HUES64 (cell line): ENCODE results near the gene AQP12A.
"Not testable (repeated sequence)": the region's sequence is repeated elsewhere in the genome, so short reads cannot be mapped to it uniquely, and the experiment has no call there.

Source experiments
- H3K27ac ChIP-seq: 2 replicates; pipeline ENCODE4 v1.7.0; 2013; ENCODE audit warnings: low read depth, low read length, inconsistent platforms
- H3K27me3 ChIP-seq: 2 replicates; pipeline ENCODE4 v1.6.1; 2013; ENCODE audit warnings: mild to moderate bottlenecking, low read length; ENCODE audit not compliant: insufficient read depth
- H3K36me3 ChIP-seq: 2 replicates; pipeline ENCODE4 v1.6.1; 2013; ENCODE audit warnings: mild to moderate bottlenecking, low read length; ENCODE audit not compliant: insufficient read depth
- H3K4me1 ChIP-seq: 2 replicates; pipeline ENCODE4 v1.6.1; 2013; ENCODE audit warnings: mild to moderate bottlenecking, low read length, moderate library complexity; ENCODE audit not compliant: insufficient read depth
- H3K4me3 ChIP-seq: 2 replicates; pipeline ENCODE4 v1.5.1; 2013; ENCODE audit warnings: mild to moderate bottlenecking, low read length, moderate library complexity
- H3K9ac ChIP-seq: 2 replicates; pipeline ENCODE4 v1.6.1; 2013; ENCODE audit warnings: mild to moderate bottlenecking, low read depth, low read length
- H3K9me3 ChIP-seq: 2 replicates; pipeline ENCODE4 v1.6.1; 2013; ENCODE audit warnings: low read depth, low read length; ENCODE audit not compliant: insufficient read depth
- WGBS: fragments of 150-250, 120-280 bp; methylation state at CpG from one replicate; pipeline ENCODE4 v1.1.7; 2013; ENCODE audit warnings: missing lambda C conversion rate; 5-methylcytosine and 5-hydroxymethylcytosine counted together

The AQP12A gene

DNA sequence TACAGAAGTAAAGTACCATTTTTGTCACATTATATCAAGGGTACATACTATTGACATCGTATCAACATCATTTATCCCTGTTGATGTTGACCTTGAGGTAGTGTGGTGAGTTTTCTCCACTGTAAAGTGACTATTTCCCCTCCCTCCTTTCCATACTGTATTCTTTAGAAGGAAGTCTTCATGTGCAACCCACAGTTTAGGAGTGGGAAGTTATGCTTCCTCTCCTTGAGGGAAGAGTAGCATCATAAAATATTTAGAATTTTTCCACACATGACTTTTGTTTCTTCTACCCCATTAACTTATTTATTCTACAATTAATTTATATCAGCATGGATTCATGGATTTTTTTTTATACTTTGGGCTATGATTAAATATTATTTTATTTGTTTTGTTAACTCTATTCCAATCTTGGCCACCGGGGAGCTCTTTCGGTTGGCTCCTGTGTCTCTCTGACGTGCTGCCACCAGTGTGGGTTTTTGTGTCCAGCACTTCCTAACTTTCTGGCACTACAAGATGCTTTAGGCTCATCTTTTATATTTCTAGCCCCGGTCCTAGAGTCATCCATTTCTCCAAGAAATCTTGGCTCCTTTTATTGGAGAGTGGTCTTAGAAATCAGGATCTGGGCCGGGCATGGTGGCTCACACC, 28.0 kb upstream of the AQP12A start:
- H3K4me1 ChIP-seq = no peaks in the 10 kb centered on the region
- no peak overlapping the region for H3K9ac ChIP-seq
- peaks cover 10% of the 10 kb centered on the region; the same call in 1 of the 2 replicates for H3K9me3 ChIP-seq
- no peak overlapping the region for H3K27ac ChIP-seq
- H3K36me3 ChIP-seq = no peaks in the 10 kb centered on the region
- 72% methylated on average over 5 of the region's 6 CpGs for whole genome bisulfite sequencing
- H3K27me3 ChIP-seq = peaks cover 12% of the 10 kb centered on the region; the same call in 1 of the 2 replicates
- H3K4me3 ChIP-seq = no peak overlapping the region

DNA sequence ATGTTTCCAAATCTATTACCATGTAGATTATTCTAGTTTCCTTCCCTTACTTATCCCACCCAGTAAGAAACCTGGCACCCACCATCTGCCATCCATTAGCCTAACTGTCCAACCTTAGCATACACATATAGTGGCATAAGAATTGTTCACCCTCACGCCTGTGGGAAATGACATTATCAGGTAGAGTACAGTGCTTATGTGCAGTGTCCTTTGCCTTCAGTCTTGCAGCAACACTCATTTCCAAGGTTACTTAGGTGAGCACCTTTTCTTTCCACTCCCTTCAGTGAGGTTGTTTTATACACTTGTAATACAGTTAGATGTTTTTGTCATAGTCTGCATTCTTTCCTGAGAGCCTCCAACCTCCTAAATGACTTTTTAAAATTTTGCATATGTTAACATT, 27.0 kb upstream of the AQP12A start:
- no peak overlapping the region for H3K4me3 ChIP-seq
- H3K9me3 ChIP-seq = peaks cover 10% of the 10 kb centered on the region; the same call in 1 of the 2 replicates
- 92% methylated on average over 1 of the region's 1 CpG for WGBS
- H3K27ac ChIP-seq = no peak overlapping the region
- no peaks in the 10 kb centered on the region for H3K36me3 ChIP-seq
- no peaks in the 10 kb centered on the region for H3K4me1 ChIP-seq
- H3K9ac ChIP-seq = no peak overlapping the region
- peaks cover 12% of the 10 kb centered on the region; the same call in 1 of the 2 replicates for H3K27me3 ChIP-seq

DNA sequence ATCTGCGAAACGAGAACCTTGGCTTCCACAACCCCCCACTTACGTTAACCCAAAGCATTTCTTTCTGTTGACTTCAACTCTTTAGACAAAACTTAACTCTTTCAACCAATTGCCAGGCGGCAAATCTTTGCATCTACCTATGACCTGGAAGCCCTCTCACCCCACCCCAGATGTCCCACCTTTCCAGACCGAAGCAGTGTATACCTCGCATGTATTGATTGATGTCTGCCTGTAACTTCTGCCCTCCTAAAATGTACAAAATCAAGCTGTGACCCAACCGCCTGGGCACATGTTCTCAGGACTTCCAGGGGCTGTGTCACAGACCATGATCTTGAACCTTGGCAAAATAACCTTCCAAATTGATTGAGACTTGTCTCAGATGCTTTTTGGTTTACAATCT, 21.3 kb upstream of the AQP12A start:
- Histone ChIP-seq H3K9me3 (0 out of 2 replicates have a peak, but pooled peaks cover 2% of the 10 kb centered on the region), H3K4me3 (no peak overlapping the region), H3K36me3 (no peaks in the 10 kb centered on the region), H3K9ac (no peak overlapping the region), H3K4me1 (no peaks in the 10 kb centered on the region), H3K27ac (no peak overlapping the region), H3K27me3 (peaks cover 30% of the 10 kb centered on the region)
- WGBS = 88% methylated on average over 7 of the region's 7 CpGs

DNA sequence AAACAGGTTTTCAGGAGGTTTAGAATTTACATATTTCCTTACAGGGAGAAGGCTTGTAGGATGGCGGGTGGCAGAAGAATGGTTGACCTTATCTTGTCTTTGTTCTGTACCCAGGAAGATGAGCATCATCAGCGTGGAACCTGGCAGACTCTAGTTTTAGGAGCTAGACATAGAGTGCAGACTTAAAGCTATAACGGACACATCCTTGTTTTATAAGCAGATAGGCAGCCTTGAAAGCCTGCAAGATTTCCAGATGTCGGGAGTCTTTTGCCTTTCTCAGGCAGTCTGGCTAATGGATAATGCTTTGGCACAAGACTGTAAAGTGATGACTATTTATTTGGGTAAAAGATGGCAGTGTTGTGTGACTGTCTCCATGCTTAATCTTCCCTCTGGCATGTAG, 20.7 kb upstream of the AQP12A start:
- Histone ChIP-seq H3K27me3 (peaks cover 30% of the 10 kb centered on the region), H3K9me3 (0 out of 2 replicates have a peak, but pooled peaks cover 2% of the 10 kb centered on the region), H3K27ac (no peak overlapping the region), H3K4me3 (no peak overlapping the region), H3K4me1 (no peaks in the 10 kb centered on the region), H3K36me3 (no peaks in the 10 kb centered on the region), H3K9ac (no peak overlapping the region)
- 94% methylated on average over 4 of the region's 4 CpGs for whole genome bisulfite sequencing

DNA sequence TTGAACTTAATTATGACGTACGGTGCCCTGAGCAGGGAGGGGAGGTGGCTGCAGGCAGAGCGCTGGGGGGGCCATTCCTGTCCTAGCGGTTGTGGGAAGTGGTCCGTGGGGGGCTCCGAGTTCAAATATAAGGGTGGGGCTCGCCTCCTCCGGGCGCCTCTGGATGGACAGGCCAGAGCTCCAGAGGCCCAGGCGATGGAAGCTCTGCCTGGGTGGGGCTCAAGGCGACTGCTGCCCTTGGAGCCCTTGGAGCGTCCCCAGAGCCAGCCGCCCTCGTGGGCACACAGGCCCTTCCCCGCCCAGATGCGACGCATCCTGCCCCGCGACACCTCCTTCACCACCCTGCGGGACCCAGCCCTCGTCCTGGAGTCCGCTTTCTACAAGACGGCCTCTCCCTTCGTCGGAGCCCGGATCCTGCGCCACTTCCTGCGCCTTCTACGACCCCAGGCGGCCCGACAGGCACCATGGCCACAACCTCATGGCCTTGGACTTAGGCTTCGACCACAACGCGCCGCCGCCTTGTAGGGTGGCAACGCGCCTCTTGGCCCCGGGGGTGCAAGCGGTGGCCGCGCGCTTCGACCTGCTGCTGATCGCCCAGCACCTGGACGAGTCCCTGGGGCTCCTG, 19.5 kb upstream of the AQP12A start:
- Histone ChIP-seq H3K4me3 (0 out of 2 replicates have a peak overlapping the region, but pooled peaks have one; percentile 14), H3K27ac (no peak overlapping the region), H3K9ac (no peak overlapping the region), H3K36me3 (no peaks in the 10 kb centered on the region), H3K9me3 (no peaks in the 10 kb centered on the region), H3K27me3 (peaks cover 26% of the 10 kb centered on the region), H3K4me1 (no peaks in the 10 kb centered on the region)
- WGBS = 94% methylated on average over 46 of the region's 46 CpGs

DNA sequence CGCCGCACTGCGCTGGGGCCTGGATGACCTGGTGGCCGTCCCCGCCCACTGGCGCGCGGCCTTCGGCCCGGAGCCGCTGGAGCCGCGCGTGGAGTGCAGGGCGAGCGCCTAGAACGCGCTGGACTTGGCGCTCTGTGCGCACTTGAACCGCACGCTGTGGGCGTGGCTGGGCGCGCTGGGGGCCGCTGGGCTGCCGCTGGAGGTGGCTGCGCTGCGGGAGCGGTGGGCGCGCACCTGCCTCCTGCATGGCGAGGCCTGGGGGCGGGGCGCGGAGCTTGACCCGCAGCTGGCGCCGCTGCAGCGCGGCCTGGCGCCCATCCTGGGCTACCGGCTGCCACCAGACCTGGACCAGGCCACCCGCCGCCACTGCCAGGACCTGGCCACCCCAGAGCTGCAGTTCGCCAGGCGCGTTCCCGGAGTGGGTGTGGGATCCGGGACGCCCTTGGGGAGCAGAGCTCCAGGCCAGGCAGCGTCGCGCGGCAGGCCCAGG, 18.9 kb upstream of the AQP12A start:
- H3K27ac ChIP-seq = no peak overlapping the region
- H3K4me3 ChIP-seq = peak overlapping the region; percentile 18
- H3K27me3 ChIP-seq = peaks cover 26% of the 10 kb centered on the region
- H3K4me1 ChIP-seq = no peaks in the 10 kb centered on the region
- H3K36me3 ChIP-seq = no peaks in the 10 kb centered on the region
- H3K9ac ChIP-seq = no peak overlapping the region
- 80% methylated on average over 55 of the region's 55 CpGs for WGBS
- no peaks in the 10 kb centered on the region for H3K9me3 ChIP-seq

DNA sequence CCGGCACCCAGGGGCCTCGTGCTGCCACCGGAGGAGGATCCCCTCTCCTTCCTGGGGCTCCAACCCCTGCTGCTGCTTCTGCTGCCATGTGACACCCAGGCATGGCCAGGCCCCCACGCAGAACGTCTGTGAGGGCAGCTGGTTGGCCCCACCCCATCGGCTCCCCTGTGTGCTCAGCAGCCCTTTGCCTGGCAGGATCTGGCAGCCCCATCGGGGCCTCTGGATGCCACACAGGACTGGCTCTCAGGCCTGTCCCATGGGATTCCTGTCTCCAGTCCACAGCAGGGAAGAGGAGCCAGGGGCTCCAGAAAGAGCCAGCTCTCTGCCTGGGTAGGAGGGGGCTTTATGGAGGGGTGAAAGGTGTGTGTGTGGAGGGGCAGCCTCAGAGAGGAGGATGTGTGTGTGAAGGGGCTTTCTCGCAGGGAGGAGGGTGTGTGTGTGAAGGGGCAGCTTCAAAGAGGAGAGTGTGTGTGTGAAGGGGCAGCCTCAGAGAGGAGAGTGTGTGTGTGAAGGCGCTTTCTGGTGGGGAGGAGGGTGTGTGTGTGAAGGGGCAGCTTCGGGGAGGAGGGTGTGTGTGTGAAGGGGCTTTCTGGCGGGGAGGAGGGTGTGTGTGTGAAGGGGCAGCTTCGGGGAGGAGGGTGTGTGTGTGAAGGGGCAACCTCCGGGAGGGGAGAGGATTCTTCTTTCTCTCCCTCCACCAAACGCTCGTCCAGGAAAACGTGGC, 17.0 kb upstream of the AQP12A start:
- not testable (repeated sequence) for H3K36me3 ChIP-seq, H3K9ac ChIP-seq, H3K4me3 ChIP-seq, H3K27ac ChIP-seq, H3K4me1 ChIP-seq, H3K9me3 ChIP-seq
- H3K27me3 ChIP-seq = peaks cover 18% of the 10 kb centered on the region
- WGBS = 79% methylated on average over 10 of the region's 16 CpGs

DNA sequence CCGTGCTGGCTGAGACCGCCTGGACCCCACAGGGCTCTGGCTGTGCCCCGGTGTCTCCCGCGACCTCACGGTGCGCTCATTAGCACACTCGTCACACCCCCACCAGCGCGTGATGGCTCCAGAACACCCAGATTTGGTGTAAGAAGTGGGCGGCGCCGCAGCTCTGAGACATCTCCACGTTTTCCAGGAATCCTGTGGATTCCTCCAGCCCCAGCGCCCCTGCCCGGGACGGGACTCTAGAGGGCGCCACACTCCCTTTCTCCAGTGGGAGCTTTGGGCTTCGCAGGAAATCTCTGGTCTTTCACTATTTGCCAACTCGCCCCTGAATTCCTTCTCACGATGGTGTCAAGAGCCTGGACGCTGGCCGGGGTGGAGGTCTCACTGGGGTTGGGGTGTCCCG, 16.3 kb upstream of the AQP12A start:
- WGBS = no CpG with 5 or more reads among the region's 24 CpGs
- not testable (repeated sequence) for H3K9me3 ChIP-seq, H3K4me1 ChIP-seq, H3K9ac ChIP-seq, H3K27ac ChIP-seq, H3K36me3 ChIP-seq, H3K4me3 ChIP-seq
- peaks cover 18% of the 10 kb centered on the region for H3K27me3 ChIP-seq

DNA sequence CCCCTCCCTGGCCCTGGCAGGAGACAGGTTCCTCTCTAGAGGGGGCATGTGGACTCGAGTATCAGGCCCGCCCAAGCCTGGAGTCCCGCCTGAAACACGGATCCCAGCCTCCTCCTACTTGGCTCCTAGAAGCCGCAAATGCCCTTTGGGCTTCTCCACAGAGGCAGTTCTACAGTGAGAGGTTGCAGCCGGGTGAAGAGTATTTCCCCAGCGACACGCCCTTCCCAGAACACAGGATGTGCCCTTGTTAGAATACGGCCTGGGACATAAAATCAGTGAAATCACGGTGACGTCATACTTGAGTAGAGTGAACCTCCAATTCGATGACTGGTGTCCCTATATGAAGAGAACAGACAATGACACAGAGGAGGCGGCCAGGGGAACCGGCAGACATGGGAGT, 13.6 kb upstream of the AQP12A start:
- H3K27ac ChIP-seq, H3K9me3 ChIP-seq, H3K4me1 ChIP-seq, H3K36me3 ChIP-seq, H3K9ac ChIP-seq, H3K27me3 ChIP-seq, H3K4me3 ChIP-seq: not testable (repeated sequence)
- 97% methylated on average over 4 of the region's 14 CpGs for WGBS

DNA sequence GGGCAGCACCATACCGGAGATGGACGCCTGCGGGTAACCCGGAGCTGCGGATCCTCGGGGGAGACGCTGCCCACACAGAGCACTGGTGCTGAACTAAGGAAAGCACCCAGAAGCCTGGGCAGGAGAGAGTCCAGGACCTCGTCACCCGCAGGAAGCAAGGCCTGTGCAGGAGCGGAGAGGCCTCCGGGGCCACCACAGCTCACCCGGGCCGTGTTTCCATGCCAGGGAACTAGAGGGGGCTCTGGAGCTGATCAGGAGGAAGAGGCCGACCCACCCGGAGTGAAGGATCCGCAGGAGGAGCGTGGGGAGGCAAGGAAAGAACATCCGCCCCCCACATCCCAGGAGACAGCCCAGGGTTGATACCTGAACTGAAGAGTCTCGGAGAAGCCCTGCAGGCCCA, 12.8 kb upstream of the AQP12A start:
- H3K27ac ChIP-seq, H3K9ac ChIP-seq, H3K4me1 ChIP-seq, H3K27me3 ChIP-seq, H3K36me3 ChIP-seq, H3K9me3 ChIP-seq, H3K4me3 ChIP-seq: not testable (repeated sequence)
- WGBS = no CpG with 5 or more reads among the region's 19 CpGs

DNA sequence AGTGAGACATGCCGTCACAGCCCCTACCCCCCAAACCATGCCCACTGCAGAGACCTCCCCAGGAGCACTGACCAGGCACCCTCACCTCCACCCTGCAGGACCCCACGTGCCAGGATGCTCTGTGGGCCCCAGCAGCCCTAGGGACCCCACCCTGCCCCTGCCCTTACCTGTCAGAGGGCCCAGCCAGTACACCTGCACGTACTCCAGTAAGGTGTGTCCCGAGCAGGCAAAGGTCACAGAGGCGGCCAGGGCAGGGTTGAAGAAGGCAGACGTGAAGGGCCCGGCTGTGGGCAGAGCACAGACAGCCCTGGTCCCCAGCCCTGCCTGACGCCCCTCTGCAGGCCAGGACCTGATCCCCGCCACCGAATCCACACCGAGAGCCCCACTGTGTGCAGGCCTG, 11.5 kb upstream of the AQP12A start:
- WGBS = 80% methylated on average over 1 of the region's 11 CpGs
- H3K4me1 ChIP-seq, H3K27ac ChIP-seq, H3K9me3 ChIP-seq, H3K36me3 ChIP-seq, H3K9ac ChIP-seq, H3K4me3 ChIP-seq, H3K27me3 ChIP-seq: not testable (repeated sequence)
